Measurements from ENCODE around the gene GNG4. TPM values are rescaled to one million over a fixed set of nuclear protein-coding genes. Genes with fewer than 3 reads are reported as not detected.

The GNG4 gene
- total and polyA plus RNA-seq, 12 donors: 0.04 to 0.15 (median 0.06) TPM; not detected in 9

DNA sequence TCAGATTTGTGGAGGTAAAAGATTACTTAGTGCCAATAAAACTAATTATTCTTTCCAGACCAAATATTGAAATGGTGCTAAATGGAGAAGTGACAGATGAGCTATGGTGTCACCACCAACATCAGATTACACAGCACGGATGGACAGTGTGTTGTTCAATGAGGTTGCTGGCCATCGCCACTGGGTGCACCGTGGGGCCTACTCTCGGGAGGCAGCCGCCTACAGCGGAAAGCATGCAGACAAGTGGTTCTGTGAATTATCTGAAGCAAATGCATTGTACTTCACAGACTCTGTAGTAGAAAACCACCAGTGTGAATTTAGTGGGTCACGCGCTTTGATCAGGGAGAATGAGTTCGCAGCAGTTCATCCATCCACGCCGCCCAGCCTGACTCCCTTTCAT lies 42.3 kb downstream of the GNG4 start:
- Histone ChIP-seq H3K27ac (no peak overlapping the region), H3K36me3 (no peaks in the 10 kb centered on the region), H3K4me3 (no peak overlapping the region), H3K9me3 (no peaks in the 10 kb centered on the region), H3K27me3 (peaks cover 0 to 5% (median 0%) of the 10 kb centered on the region in 7 donors), H3K4me1 (no peaks in the 10 kb centered on the region)
- 91 to 92% methylated on average over 11 of the region's 11 CpGs for WGBS, 2 donors
- no peak for DNase-seq
- no peak for ATAC-seq
- TF ChIP-seq, protein P1, sequence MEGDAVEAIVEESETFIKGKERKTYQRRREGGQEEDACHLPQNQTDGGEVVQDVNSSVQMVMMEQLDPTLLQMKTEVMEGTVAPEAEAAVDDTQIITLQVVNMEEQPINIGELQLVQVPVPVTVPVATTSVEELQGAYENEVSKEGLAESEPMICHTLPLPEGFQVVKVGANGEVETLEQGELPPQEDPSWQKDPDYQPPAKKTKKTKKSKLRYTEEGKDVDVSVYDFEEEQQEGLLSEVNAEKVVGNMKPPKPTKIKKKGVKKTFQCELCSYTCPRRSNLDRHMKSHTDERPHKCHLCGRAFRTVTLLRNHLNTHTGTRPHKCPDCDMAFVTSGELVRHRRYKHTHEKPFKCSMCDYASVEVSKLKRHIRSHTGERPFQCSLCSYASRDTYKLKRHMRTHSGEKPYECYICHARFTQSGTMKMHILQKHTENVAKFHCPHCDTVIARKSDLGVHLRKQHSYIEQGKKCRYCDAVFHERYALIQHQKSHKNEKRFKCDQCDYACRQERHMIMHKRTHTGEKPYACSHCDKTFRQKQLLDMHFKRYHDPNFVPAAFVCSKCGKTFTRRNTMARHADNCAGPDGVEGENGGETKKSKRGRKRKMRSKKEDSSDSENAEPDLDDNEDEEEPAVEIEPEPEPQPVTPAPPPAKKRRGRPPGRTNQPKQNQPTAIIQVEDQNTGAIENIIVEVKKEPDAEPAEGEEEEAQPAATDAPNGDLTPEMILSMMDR (IDR thresholded peaks at IDR 0.05): no peak
- intact Hi-C loops (cut with DNase I): no loop called here

GRCh38 chr1:235601104-235601503 lies 48.5 kb downstream of the GNG4 start:
- TF ChIP-seq, protein P1 (IDR thresholded peaks at IDR 0.05): peak in 3 of 9 donors; percentile 12 to 43 (median 27)
- Histone ChIP-seq H3K4me3 (no peak overlapping the region), H3K36me3 (no peaks in the 10 kb centered on the region), H3K4me1 (no peaks in the 10 kb centered on the region), H3K27me3 (peaks cover 0 to 8% (median 0%) of the 10 kb centered on the region in 7 donors), H3K27ac (no peak overlapping the region), H3K9me3 (no peaks in the 10 kb centered on the region)
- ATAC-seq: no peak
- no peak for DNase-seq
- intact Hi-C loops (cut with DNase I): no loop called here
- WGBS, 2 donors: 78% methylated on average over 5 of the region's 5 CpGs

- 82 to 89% methylated on average over 5 of the region's 5 CpGs for WGBS, 2 donors
- Histone ChIP-seq H3K4me1 (no peaks in the 10 kb centered on the region), H3K9me3 (no peaks in the 10 kb centered on the region), H3K27ac (no peak overlapping the region), H3K27me3 (peaks cover 0 to 8% (median 0%) of the 10 kb centered on the region in 7 donors), H3K36me3 (no peaks in the 10 kb centered on the region), H3K4me3 (no peak overlapping the region)
- no peak for ATAC-seq
- TF ChIP-seq, protein P1 (IDR thresholded peaks at IDR 0.05): no peak
- intact Hi-C loops (cut with DNase I): no loop called here
- DNase-seq: no peak
Observed at GRCh38 chr1:235599536-235599935, 50.0 kb downstream of the GNG4 start.

- Histone ChIP-seq H3K27ac (no peak overlapping the region), H3K27me3 (peaks cover 0 to 8% (median 0%) of the 10 kb centered on the region in 7 donors), H3K4me1 (no peaks in the 10 kb centered on the region), H3K9me3 (no peaks in the 10 kb centered on the region), H3K4me3 (no peak overlapping the region), H3K36me3 (no peaks in the 10 kb centered on the region)
- intact Hi-C loops (cut with DNase I): no loop called here
- ATAC-seq (no peak), DNase-seq (no peak)
- TF ChIP-seq, protein P1 (IDR thresholded peaks at IDR 0.05): peak in 4 of 9 donors; percentile 12 to 25 (median 20)
- WGBS, 2 donors: 72% methylated on average over 7 of the region's 7 CpGs
Observed at GRCh38 chr1:235597867-235598553, 51.6 kb downstream of the GNG4 start.

Data from heart right ventricle (tissue), 16 donors.